A549 treated with Mapracorat at 1 μM for 4 hours (cell line): Measurements from ENCODE around the gene UBE2L6. TPM values are rescaled to one million over a fixed set of nuclear protein-coding genes. Genes with fewer than 3 reads are reported as not detected.

Experiments used
- total RNA-seq: library from RNA; stranded (reverse); fragments of 200-300 nt; extraction: Qiagen RNA extraction; gene quantifications from 5 replicates; pipeline ENCODE4 v1.2.3, GENCODE V29; 2022

UBE2L6 gene
- 34.7 to 42.5 TPM (median 39.8 TPM) in 5 replicates for total RNA-seq

DNA sequence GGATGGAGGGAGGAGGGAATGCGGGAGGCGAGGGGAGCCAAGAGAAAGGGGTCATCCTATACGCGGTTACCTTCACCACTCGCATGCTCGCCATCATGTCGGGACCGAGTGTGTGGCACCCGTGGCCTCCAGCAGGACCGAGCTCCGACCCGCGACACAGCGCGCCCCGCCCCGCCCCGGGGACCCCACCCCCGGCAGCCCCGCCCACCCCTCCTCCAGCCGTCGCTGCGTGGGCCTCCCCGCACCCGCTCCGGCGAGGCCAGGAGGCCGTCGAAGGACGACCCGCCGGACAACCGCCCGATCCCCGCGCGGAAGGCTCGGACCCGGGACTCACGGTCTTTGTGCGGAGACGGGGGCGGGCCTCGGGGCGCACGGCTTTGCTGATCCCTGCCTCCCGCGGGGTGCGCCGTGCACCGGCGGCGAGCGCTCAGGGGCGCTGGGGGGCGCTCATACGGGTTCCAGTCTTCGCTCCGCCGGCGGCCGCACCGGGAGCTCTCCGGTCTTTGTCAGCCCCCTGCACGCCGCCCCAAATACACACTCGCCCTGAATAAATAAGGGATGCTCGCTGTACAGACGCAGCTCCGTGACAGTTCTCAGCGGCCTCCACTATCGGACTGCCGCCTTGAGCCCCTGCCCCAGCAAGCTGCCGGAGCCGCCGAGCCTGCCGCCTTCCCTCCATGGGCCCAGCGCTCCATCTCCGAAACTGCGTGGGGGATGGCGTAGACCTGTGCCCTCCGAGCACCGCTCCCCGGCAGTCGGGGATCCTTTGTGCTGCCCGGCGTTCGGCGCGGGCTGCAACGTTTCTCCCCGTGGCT lies at the start of gene UBE2L6:
TSS of gene UBE2L6 (minus strand) at position 158 of the 815 bp plus-strand sequence. CDS start at position 97, 61 bp downstream.

DNA sequence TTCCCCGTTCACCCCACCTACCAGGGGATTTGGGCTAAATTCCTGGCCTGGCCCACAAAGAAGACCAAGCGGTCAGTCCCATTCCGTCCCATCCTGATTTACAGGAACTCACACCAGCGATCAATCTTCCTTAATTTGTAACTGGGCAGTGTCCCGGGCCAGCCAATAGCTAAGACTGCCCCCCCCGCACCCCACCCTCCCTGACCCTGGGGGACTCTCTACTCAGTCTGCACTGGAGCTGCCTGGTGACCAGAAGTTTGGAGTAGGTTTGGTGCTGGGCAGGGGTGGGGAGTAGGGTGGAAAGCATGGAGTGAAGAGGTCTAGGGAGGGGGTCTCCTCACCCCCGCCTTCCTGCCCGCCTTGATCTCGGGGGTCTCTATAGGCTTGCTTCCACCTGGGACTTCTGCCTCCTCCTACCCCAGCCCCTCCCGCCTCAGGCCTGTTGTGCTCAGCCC lies 30.0 kb upstream of the UBE2L6 start, which contains the start of gene SERPING1:
TSS of gene SERPING1 (plus strand) at position 225 of the 455 bp plus-strand sequence. CDS start 586 bp downstream, outside the sequence.

DNA sequence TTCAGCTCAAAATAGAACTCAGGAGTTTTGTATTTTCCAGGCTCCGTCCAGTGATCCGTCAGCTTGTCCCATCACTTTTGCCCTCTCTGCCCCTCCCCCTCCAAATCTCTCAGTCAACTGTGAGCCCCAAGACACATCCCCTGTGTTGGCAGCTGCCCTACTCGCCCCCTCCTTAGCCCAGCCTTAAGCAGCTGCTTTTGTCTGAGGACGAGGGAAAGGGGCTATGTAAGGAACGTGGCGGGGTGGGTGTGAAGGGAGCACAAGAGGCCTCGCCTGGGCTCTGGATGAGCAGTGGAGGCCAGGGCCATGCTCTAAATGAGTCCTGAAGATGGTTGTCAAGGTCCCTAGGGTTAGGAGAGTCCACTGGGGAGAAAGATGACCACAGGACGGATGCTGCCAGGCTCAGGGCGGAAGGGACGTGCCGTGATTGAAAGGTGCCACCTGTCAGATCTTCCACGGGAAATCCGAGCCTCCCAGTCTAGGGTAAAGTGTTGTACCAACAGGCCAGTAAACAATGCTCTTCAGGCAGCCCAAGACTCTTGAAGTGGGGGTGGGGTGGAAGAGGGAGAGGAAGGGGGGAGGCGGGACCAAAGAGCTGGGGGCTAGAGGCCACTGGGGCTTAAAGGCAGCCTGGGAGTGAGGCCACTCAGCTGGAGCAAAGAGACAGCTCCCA lies 30.4 kb downstream of the UBE2L6 start, which contains the start of gene SMTNL1:
TSS of gene SMTNL1 (plus strand) at position 649 of the 673 bp plus-strand sequence. CDS start 5,048 bp downstream, outside the sequence.

DNA sequence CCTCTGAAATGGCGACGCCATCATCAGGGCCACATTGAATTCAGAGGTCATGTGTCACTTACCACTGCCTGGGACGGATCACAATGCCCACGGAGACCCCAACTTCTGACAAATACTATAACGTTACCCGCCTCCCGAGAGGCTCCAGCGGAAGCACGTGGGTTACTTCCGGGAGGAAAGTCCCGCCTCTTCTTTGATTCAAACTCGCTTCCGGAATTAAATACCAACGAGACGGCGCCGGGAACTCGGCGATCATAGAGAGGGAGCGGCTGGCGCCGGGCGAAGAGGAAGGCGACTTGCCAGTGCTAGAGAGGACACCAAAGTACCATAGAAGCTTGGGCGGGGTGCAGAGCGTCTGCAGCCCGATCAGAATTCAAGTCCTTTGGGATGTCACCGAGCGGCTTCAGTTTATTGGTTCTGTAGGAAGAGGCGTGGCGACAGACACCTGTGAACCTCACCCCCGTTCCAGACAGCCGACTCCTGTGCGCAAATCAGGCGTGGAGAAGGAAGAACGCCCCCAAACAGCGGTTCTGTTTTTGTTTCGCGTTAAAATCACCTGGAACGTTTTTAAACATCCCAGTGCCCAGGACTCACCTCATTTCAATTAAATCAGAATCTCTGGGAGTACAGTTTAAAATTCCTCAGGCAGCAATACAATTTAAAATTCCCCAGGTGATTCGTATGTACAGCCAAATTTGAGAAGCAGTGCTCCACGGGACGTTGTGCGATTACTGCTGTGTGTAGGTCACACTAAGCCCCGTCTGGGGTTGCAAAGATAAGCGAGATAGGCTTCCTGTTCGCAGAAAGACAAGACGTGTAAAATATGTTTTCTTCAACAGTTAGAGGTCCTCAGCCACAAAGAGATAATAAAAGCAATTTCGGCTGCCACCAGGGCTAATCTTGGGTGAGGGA lies 36.6 kb downstream of the UBE2L6 start, which contains the start of gene TIMM10:
TSS of gene TIMM10 (minus strand) at position 159 of the 912 bp plus-strand sequence. CDS start 565 bp downstream, outside the sequence.

DNA sequence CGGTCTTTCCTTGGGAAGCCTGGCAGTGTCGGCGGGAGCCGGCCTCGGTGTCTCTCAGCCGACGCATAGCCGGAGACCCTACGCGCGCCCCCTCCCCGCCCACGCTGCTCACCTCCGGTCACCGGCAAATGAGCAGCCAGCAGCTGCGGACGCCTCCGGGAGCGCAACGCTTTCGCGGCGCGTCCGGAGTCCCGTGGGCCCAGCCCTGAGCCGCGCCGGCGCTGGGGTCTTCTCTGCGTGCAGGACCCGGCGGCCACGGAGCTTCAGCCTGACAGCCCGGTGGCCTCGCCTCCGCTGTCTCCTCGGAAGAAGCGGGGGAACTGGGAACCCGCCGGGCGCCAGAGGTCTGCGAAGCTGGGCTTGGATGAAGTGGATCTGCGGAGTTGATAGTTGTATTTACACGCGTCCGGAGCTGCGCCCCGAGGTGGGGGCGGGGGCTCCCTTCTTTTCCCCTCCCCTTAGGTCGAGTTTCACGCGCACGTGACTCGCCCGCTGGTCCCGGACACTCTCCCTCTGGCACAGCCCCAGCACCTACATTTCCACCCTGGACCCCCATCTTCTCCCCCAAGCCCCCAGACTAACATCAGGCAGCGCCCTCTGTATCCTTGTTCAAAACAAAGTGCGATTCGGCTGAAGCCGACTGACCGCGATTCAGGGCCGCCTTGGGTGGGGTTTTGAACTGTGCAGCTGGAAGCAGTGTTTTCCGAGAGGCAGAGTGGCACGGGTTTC lies 52.0 kb downstream of the UBE2L6 start, which contains the start of gene SLC43A1:
TSS of gene SLC43A1 (minus strand) at position 371 of the 729 bp plus-strand sequence. CDS start 1,591 bp downstream, outside the sequence.

Other genes starting within 250 kb of the UBE2L6 start
- gene TNKS1BP1, start 242.7 kb downstream of the UBE2L6 start, total RNA-seq: 69.6 to 91.9 TPM (median 88.9 TPM) in 5 replicates
- 202 to 254 TPM (median 221 TPM) in 5 replicates for gene SSRP1, start 231.8 kb downstream of the UBE2L6 start, total RNA-seq
- 0.10 to 0.29 TPM (median 0.18 TPM) in 5 replicates for gene P2RX3, start 229.3 kb downstream of the UBE2L6 start, total RNA-seq
- not detected in 5 replicates for gene PRG3, start 186.5 kb downstream of the UBE2L6 start, total RNA-seq
- gene PRG2, start 177.0 kb downstream of the UBE2L6 start, total RNA-seq: not detected in 5 replicates
- 0.26 to 0.55 TPM (median 0.45 TPM) in 5 replicates for gene SLC43A3, start 140.6 kb downstream of the UBE2L6 start, total RNA-seq
- gene RTN4RL2, start 107.1 kb downstream of the UBE2L6 start, total RNA-seq: 49.0 to 100 TPM (median 88.4 TPM) in 5 replicates
- gene SLC43A1, start 52.0 kb downstream of the UBE2L6 start, total RNA-seq: 2.1 to 3.3 TPM (median 2.6 TPM) in 5 replicates
- 146 to 173 TPM (median 158 TPM) in 5 replicates for gene TIMM10, start 36.9 kb downstream of the UBE2L6 start, total RNA-seq
- gene SMTNL1, start 30.1 kb downstream of the UBE2L6 start, total RNA-seq: not detected in 5 replicates
- 0.63 to 1.0 TPM (median 0.83 TPM) in 5 replicates for gene SERPING1, start 30.0 kb upstream of the UBE2L6 start, total RNA-seq
- 0.13 to 0.41 TPM (median 0.18 TPM) in 5 replicates for gene YPEL4, start 82.2 kb upstream of the UBE2L6 start, total RNA-seq
- gene CLP1, start 90.1 kb upstream of the UBE2L6 start, total RNA-seq: 26.8 to 28.8 TPM (median 28.0 TPM) in 5 replicates
- gene ZDHHC5, start 100.4 kb upstream of the UBE2L6 start, total RNA-seq: 68.3 to 76.4 TPM (median 69.7 TPM) in 5 replicates
- 26.3 to 33.5 TPM (median 30.9 TPM) in 5 replicates for gene MED19, start 144.5 kb upstream of the UBE2L6 start, total RNA-seq
- 143 to 164 TPM (median 150 TPM) in 5 replicates for gene TMX2, start 144.9 kb upstream of the UBE2L6 start, total RNA-seq
- 113 to 155 TPM (median 142 TPM) in 5 replicates for gene SELENOH, start 173.8 kb upstream of the UBE2L6 start, total RNA-seq
- not detected in 5 replicates for gene BTBD18, start 184.1 kb upstream of the UBE2L6 start, total RNA-seq
- 53.6 to 65.9 TPM (median 63.4 TPM) in 5 replicates for gene CTNND1, start 194.1 kb upstream of the UBE2L6 start, total RNA-seq